Duodenal mucosa (tissue), 2 donors: ENCODE results near the gene KRTAP4-5.
"Not testable (repeated sequence)": the region's sequence is repeated elsewhere in the genome, so short reads cannot be mapped to it uniquely, and the experiment has no call there.

Source experiments
- H3K27ac ChIP-seq: one replicate; pipeline ENCODE4 v1.7.0; 2013; ENCODE audit warnings: low read depth, low read length
- H3K27me3 ChIP-seq, 2 donors: one replicate each; pipeline ENCODE4 v1.7.0; 2013; ENCODE audit warnings: low read length in 2 of 2, control low read depth in 1 of 2; ENCODE audit not compliant: insufficient read depth in 2 of 2, control insufficient read depth in 1 of 2
- H3K36me3 ChIP-seq, 2 donors: one replicate each; pipeline ENCODE4 v1.7.0; 2013; ENCODE audit warnings: low read length in 2 of 2, control low read depth in 1 of 2; ENCODE audit not compliant: insufficient read depth in 2 of 2, control insufficient read depth in 1 of 2
- H3K4me1 ChIP-seq, 2 donors: one replicate each; pipeline ENCODE4 v1.7.0; 2013; ENCODE audit warnings: low read length in 2 of 2, control low read depth in 1 of 2; ENCODE audit not compliant: insufficient read depth in 2 of 2, control insufficient read depth in 1 of 2
- H3K4me3 ChIP-seq, 2 donors: one replicate each; pipeline ENCODE4 v1.7.0; 2013; ENCODE audit warnings: low read length in 2 of 2, low read depth in 1 of 2
- H3K9ac ChIP-seq, 2 donors: one replicate each; pipeline ENCODE4 v1.7.0; 2013; ENCODE audit warnings: low read length in 2 of 2, low read depth in 1 of 2
- H3K9me3 ChIP-seq, 2 donors: one replicate each; pipeline ENCODE4 v1.7.0; 2013; ENCODE audit warnings: low read length in 2 of 2, control low read depth in 1 of 2; ENCODE audit not compliant: control insufficient read depth in 1 of 2

Gene KRTAP4-5

GRCh38 chr17:41127371-41127770, 22.3 kb downstream of the KRTAP4-5 start:
- Histone ChIP-seq H3K27me3 (no peaks in the 10 kb centered on the region), H3K27ac (no peak overlapping the region), H3K9ac (no peak overlapping the region), H3K36me3 (no peaks in the 10 kb centered on the region), H3K4me1 (no peaks in the 10 kb centered on the region), H3K9me3 (no peaks in the 10 kb centered on the region), H3K4me3 (no peak overlapping the region)

GRCh38 chr17:41126412-41126811, 23.2 kb downstream of the KRTAP4-5 start:
- Histone ChIP-seq H3K36me3 (no peaks in the 10 kb centered on the region), H3K27ac (no peak overlapping the region), H3K9ac (no peak overlapping the region), H3K27me3 (no peaks in the 10 kb centered on the region), H3K4me3 (no peak overlapping the region), H3K9me3 (no peaks in the 10 kb centered on the region), H3K4me1 (no peaks in the 10 kb centered on the region)

GRCh38 chr17:41125064-41125463, 24.6 kb downstream of the KRTAP4-5 start:
- Histone ChIP-seq H3K9ac (no peak overlapping the region), H3K4me1 (no peaks in the 10 kb centered on the region), H3K9me3 (no peaks in the 10 kb centered on the region), H3K27ac (no peak overlapping the region), H3K36me3 (no peaks in the 10 kb centered on the region), H3K4me3 (no peak overlapping the region), H3K27me3 (no peaks in the 10 kb centered on the region)

GRCh38 chr17:41123991-41124371, 25.6 kb downstream of the KRTAP4-5 start, which contains the start of gene KRTAP4-12:
TSS of gene KRTAP4-12 (minus strand) at chr17:41124182. CDS start at chr17:41124122, 60 bp downstream.
- H3K4me3 ChIP-seq, H3K27ac ChIP-seq, H3K9me3 ChIP-seq, H3K9ac ChIP-seq, H3K36me3 ChIP-seq, H3K4me1 ChIP-seq, H3K27me3 ChIP-seq: not testable (repeated sequence)

GRCh38 chr17:41123292-41123990, 26.2 kb downstream of the KRTAP4-5 start:
- H3K36me3 ChIP-seq, H3K4me3 ChIP-seq, H3K4me1 ChIP-seq, H3K27me3 ChIP-seq, H3K27ac ChIP-seq, H3K9ac ChIP-seq, H3K9me3 ChIP-seq: not testable (repeated sequence)

GRCh38 chr17:41121742-41122141, 27.9 kb downstream of the KRTAP4-5 start:
- H3K27ac ChIP-seq: no peak overlapping the region
- no peaks in the 10 kb centered on the region for H3K36me3 ChIP-seq
- H3K27me3 ChIP-seq: no peaks in the 10 kb centered on the region
- no peak overlapping the region for H3K4me3 ChIP-seq
- no peak overlapping the region for H3K9ac ChIP-seq
- no peaks in the 10 kb centered on the region for H3K4me1 ChIP-seq
- H3K9me3 ChIP-seq: no peaks in the 10 kb centered on the region

- not testable (repeated sequence) for H3K27ac ChIP-seq, H3K9me3 ChIP-seq, H3K4me1 ChIP-seq, H3K4me3 ChIP-seq, H3K36me3 ChIP-seq, H3K27me3 ChIP-seq, H3K9ac ChIP-seq
These were observed 29.6 kb downstream of the KRTAP4-5 start for GRCh38 chr17:41119696-41120690.

GRCh38 chr17:41118721-41119120, 30.9 kb downstream of the KRTAP4-5 start:
- no peaks in the 10 kb centered on the region for H3K9me3 ChIP-seq
- no peaks in the 10 kb centered on the region for H3K4me1 ChIP-seq
- H3K9ac ChIP-seq: no peak overlapping the region
- H3K4me3 ChIP-seq: no peak overlapping the region
- H3K27me3 ChIP-seq: peaks cover 0 to 8% of the 10 kb centered on the region in 2 donors
- no peaks in the 10 kb centered on the region for H3K36me3 ChIP-seq
- no peak overlapping the region for H3K27ac ChIP-seq

- H3K36me3 ChIP-seq, H3K4me3 ChIP-seq, H3K27ac ChIP-seq, H3K4me1 ChIP-seq, H3K9ac ChIP-seq, H3K9me3 ChIP-seq, H3K27me3 ChIP-seq: not testable (repeated sequence)
These were observed 31.7 kb downstream of the KRTAP4-5 start, which contains the start of gene KRTAP4-11 for GRCh38 chr17:41117846-41118386. TSS of gene KRTAP4-11 (minus strand) at chr17:41118373. CDS start at chr17:41118315, 58 bp downstream.

- peaks cover 0 to 8% of the 10 kb centered on the region in 2 donors for H3K27me3 ChIP-seq
- no peak overlapping the region for H3K9ac ChIP-seq
- no peaks in the 10 kb centered on the region for H3K9me3 ChIP-seq
- H3K4me3 ChIP-seq: no peak overlapping the region
- H3K27ac ChIP-seq: no peak overlapping the region
- H3K4me1 ChIP-seq: no peaks in the 10 kb centered on the region
- H3K36me3 ChIP-seq: no peaks in the 10 kb centered on the region
These were observed 33.3 kb downstream of the KRTAP4-5 start for GRCh38 chr17:41116297-41116696.
